PC-9 (cell line): ENCODE data around the gene ELP6.

ENCODE experiments used
- CTCF ChIP-seq: fragments of 200-600 bp; sonication (generic); conservative IDR thresholded peaks from 2 replicates; pipeline ENCODE4 v1.6.1; 2017; ENCODE audit warnings: mixed run types, antibody characterized with exemption, mild to moderate bottlenecking, moderate library complexity
- EZH2 ChIP-seq: fragments of 200-600 bp; sonication (generic); IDR thresholded peaks from 2 replicates; pipeline ENCODE4 v1.8.0; 2017; ENCODE audit warnings: antibody characterized with exemption, low read depth

GRCh38 chr3:47479826-47480160 lies 33.7 kb downstream of the ELP6 start:
- no peak for TF ChIP-seq CTCF
- TF ChIP-seq EZH2: no peak
